ENCODE data around the gene SMAD7. TPM values are rescaled to one million over a fixed set of nuclear protein-coding genes. Genes with fewer than 3 reads are reported as not detected.

The SMAD7 gene
- total RNA-seq, 4 donors from 2014 or later, result 22.4 to 48.4 (median 29.3) TPM

DNA sequence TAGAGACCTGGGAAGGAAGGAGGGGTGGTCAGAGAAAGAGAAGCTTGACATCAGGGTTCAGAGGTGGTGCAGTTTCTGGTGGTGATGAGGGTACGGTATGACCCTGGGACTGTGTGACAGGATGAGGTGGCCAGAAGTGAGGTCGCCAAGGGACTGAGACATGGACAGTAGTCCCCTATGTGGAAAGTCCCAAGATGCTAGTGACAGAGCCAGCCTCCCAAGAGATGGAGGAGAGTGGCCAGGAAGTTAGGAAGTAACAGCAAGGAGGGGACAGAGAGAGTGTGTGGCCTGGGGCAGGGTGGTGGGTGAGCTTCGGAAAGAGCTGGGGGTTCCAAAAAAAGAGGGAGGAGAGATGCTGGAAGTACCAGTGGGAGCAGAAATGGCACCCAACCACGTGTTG, 66.0 kb downstream of the SMAD7 start:
- H3K36me3 ChIP-seq, result no peaks in the 10 kb centered on the region
- peak in 1 of 2 donors; percentile 12 for DNase-seq
- H3K27me3 ChIP-seq, result no peaks in the 10 kb centered on the region
- intact Hi-C loops (cut with DNase I; ENCODE audit: low total_unique reads), result no loop called here
- TF ChIP-seq, protein P1, sequence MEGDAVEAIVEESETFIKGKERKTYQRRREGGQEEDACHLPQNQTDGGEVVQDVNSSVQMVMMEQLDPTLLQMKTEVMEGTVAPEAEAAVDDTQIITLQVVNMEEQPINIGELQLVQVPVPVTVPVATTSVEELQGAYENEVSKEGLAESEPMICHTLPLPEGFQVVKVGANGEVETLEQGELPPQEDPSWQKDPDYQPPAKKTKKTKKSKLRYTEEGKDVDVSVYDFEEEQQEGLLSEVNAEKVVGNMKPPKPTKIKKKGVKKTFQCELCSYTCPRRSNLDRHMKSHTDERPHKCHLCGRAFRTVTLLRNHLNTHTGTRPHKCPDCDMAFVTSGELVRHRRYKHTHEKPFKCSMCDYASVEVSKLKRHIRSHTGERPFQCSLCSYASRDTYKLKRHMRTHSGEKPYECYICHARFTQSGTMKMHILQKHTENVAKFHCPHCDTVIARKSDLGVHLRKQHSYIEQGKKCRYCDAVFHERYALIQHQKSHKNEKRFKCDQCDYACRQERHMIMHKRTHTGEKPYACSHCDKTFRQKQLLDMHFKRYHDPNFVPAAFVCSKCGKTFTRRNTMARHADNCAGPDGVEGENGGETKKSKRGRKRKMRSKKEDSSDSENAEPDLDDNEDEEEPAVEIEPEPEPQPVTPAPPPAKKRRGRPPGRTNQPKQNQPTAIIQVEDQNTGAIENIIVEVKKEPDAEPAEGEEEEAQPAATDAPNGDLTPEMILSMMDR (IDR thresholded peaks at IDR 0.05), result no peak
- TF ChIP-seq POLR2A (IDR thresholded peaks at IDR 0.05), result no peak
- no peak overlapping the region for H3K4me3 ChIP-seq
- H3K4me1 ChIP-seq, result peaks cover 4 to 10% of the 10 kb centered on the region in 2 donors
- H3K27ac ChIP-seq, result no peak overlapping the region
- H3K9me3 ChIP-seq, result no peaks in the 10 kb centered on the region

DNA sequence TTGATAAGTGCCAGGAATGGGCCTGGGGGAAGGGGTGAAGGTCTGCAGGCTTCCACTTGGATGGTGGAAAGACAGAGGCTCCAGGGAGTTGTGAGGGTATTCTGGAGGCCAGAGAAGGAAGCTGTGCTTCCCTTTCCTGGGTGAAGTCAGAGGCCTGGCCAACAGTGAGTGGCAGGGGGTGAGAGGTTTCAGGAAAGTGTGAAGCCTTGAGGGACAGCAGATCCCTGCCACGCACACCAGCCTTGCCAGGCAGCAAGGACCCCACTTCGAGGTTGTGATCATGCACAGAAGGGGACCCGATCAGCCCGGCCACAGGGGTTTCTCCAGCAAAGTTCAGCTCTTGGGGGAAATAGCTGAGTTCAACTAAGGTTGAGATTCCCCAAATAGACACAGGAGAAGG, 66.5 kb downstream of the SMAD7 start:
- Histone ChIP-seq H3K27ac (no peak overlapping the region), H3K9me3 (no peaks in the 10 kb centered on the region), H3K4me3 (no peak overlapping the region), H3K4me1 (peaks cover 2 to 5% of the 10 kb centered on the region in 2 donors), H3K27me3 (no peaks in the 10 kb centered on the region), H3K36me3 (no peaks in the 10 kb centered on the region)
- DNase-seq, result no peak
- TF ChIP-seq POLR2A (IDR thresholded peaks at IDR 0.05), result no peak
- TF ChIP-seq, protein P1 (IDR thresholded peaks at IDR 0.05), result no peak
- intact Hi-C loops (cut with DNase I; ENCODE audit: low total_unique reads), result no loop called here

DNA sequence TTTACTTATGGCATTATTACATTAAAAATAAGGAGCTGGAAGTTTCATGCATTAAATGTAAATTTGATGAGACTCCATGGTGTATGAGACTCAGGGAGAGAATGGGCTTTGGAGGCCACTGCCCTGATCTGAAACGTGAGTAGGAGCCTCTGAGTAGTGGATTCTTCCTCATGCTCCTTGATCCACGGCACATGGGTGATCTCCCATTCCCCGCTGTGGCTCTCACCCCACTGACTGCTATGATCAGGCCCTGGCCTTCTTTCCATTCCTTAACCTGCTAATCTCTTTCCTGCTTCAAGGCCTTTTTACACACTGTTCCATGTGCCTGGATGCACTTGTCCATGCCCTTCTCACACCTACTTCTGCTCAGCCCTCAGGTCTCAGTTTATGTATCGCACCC, 68.4 kb downstream of the SMAD7 start:
- Histone ChIP-seq H3K36me3 (no peaks in the 10 kb centered on the region), H3K27me3 (no peaks in the 10 kb centered on the region), H3K4me1 (no peaks in the 10 kb centered on the region), H3K4me3 (no peak overlapping the region), H3K27ac (no peak overlapping the region), H3K9me3 (no peaks in the 10 kb centered on the region)
- intact Hi-C loops (cut with DNase I; ENCODE audit: low total_unique reads), result no loop called here
- no peak for DNase-seq
- TF ChIP-seq, protein P1 (IDR thresholded peaks at IDR 0.05), result no peak
- no peak for TF ChIP-seq POLR2A (IDR thresholded peaks at IDR 0.05)

DNA sequence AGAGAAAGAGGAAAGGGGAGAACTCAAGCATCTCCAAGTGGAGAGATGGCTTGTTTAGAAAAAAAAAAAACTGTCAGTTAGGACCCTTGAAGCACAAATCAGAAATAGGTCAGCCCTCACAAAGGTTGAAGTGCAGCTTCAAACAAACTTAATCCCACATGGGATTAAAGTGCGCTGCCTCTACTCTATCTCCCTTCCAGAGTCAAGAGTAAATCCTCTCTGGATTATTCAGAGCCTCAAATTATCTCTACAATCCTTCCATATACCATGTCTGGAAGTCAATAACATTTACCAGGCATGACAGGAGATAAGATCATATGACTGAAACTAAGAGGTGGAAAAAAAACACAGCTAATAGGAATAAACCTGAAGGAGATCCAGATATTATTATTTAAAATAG, 69.8 kb downstream of the SMAD7 start:
- Histone ChIP-seq H3K9me3 (no peaks in the 10 kb centered on the region), H3K4me1 (no peaks in the 10 kb centered on the region), H3K4me3 (no peak overlapping the region), H3K27ac (no peak overlapping the region), H3K36me3 (no peaks in the 10 kb centered on the region), H3K27me3 (no peaks in the 10 kb centered on the region)
- DNase-seq, result no peak
- intact Hi-C loops (cut with DNase I; ENCODE audit: low total_unique reads), result no loop called here
- TF ChIP-seq, protein P1 (IDR thresholded peaks at IDR 0.05), result no peak
- no peak for TF ChIP-seq POLR2A (IDR thresholded peaks at IDR 0.05)

DNA sequence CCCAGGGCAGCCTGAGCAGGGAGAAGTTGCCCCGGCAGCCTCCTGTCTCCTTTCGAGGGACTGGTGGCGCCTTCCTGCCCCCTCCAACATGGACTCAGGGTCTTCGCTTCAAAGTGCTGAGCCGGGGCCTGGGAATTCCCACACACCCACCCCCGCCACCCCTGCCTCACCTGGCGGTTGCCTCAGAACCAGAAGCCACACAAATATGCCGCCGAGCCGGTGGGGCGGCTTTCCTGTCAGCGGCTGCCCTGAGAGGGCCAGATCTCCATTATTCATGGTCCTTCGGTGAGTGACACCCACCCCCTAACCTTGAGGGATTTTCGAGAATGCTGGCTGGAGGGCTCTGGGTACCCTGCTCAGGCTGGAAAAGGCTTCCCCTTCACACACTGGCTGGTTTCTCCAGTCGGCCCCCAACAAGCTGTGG, 71.7 kb downstream of the SMAD7 start:
- Histone ChIP-seq H3K9me3 (no peaks in the 10 kb centered on the region), H3K27ac (no peak overlapping the region), H3K36me3 (no peaks in the 10 kb centered on the region), H3K4me1 (no peaks in the 10 kb centered on the region), H3K27me3 (no peaks in the 10 kb centered on the region), H3K4me3 (no peak overlapping the region)
- intact Hi-C loops (cut with DNase I; ENCODE audit: low total_unique reads), result no loop called here
- TF ChIP-seq, protein P1 (IDR thresholded peaks at IDR 0.05), result no peak
- TF ChIP-seq POLR2A (IDR thresholded peaks at IDR 0.05), result no peak
- DNase-seq, result no peak
